OCI-LY7 (cell line): ENCODE data around the gene RNF220. TPM values are rescaled to one million over a fixed set of nuclear protein-coding genes. Genes with fewer than 3 reads are reported as not detected.
"Not testable (repeated sequence)": the region's sequence is repeated elsewhere in the genome, so short reads cannot be mapped to it uniquely, and the experiment has no call there.

Experiments
- BruUV-seq: library from RNA; stranded (reverse); fragments of 400-500 nt; replicated peaks from 2 replicates; lab custom pipeline; 2021; lab: Mats Ljungman, UMichigan
- CTCF ChIA-PET: fragments of 300-600 bp; sonication (Branson Sonifier 250); formaldehyde crosslinking; loops from one replicate; lab custom pipeline; 2022; ENCODE audit warnings: antibody characterized with exemption; ENCODE audit not compliant: unreplicated experiment; lab: Charles Lee
- POLR2A ChIA-PET: fragments of 300-600 bp; sonication (Branson Sonifier 250); formaldehyde crosslinking; loops from one replicate; lab custom pipeline; 2022; ENCODE audit warnings: antibody characterized with exemption; lab: Charles Lee
- DNase-seq: peaks from one replicate; pipeline ENCODE4 v3.0.0-alpha.2; 2015; ENCODE audit warnings: low spot score
- H2AFZ ChIP-seq: fragments of 200-600 bp; sonication (generic), shearing (Covaris generic); 2 replicates; pipeline ENCODE4 v1.6.1; 2014; ENCODE audit warnings: mild to moderate bottlenecking, antibody characterized with exemption, low read length, moderate library complexity
- H3K27ac ChIP-seq: fragments of 200-600 bp; sonication (generic); 2 replicates; pipeline ENCODE4 v1.5.1; 2014; ENCODE audit warnings: mixed run types, low read depth, mild to moderate bottlenecking, moderate library complexity, low read length, inconsistent platforms; ENCODE audit not compliant: poor library complexity, severe bottlenecking
- H3K36me3 ChIP-seq: fragments of 200-600 bp; sonication (generic); 2 replicates; pipeline ENCODE4 v1.6.1; 2014; ENCODE audit warnings: mild to moderate bottlenecking, antibody characterized with exemption, low read length, moderate library complexity, mixed read lengths; ENCODE audit not compliant: insufficient read depth
- H3K4me1 ChIP-seq: fragments of 200-600 bp; sonication (generic); 2 replicates; pipeline ENCODE4 v1.5.1; 2014; ENCODE audit warnings: mild to moderate bottlenecking, low read length; ENCODE audit not compliant: insufficient read depth, poor library complexity, severe bottlenecking
- H3K4me2 ChIP-seq: fragments of 200-600 bp; sonication (generic); 2 replicates; pipeline ENCODE4 v1.6.1; 2014; ENCODE audit warnings: mild to moderate bottlenecking, low read length
- H3K4me3 ChIP-seq: fragments of 200-600 bp; sonication (generic); 2 replicates; pipeline ENCODE4 v1.5.1; 2014; ENCODE audit warnings: mild to moderate bottlenecking, low read depth, low read length; ENCODE audit not compliant: poor library complexity, severe bottlenecking
- H3K79me2 ChIP-seq: fragments of 200-600 bp; sonication (generic); 2 replicates; pipeline ENCODE4 v1.6.1; 2016; ENCODE audit warnings: low read depth, mild to moderate bottlenecking, low read length, moderate library complexity, mixed read lengths; ENCODE audit not compliant: insufficient read depth
- H3K9me2 ChIP-seq: fragments of 200-600 bp; sonication (generic); 2 replicates; pipeline ENCODE4 v1.6.1; 2016; ENCODE audit warnings: mild to moderate bottlenecking, low read length, mixed read lengths; ENCODE audit not compliant: insufficient read depth
- H3K9me3 ChIP-seq: fragments of 200-600 bp; sonication (generic); 2 replicates; pipeline ENCODE4 v1.6.1; 2014; ENCODE audit warnings: mild to moderate bottlenecking, mixed run types, low read length, mixed read lengths
- H4K20me1 ChIP-seq: fragments of 200-600 bp; sonication (generic); 2 replicates; pipeline ENCODE4 v1.6.1; 2014; ENCODE audit warnings: mild to moderate bottlenecking, antibody characterized with exemption, low read length, moderate library complexity, mixed read lengths; ENCODE audit not compliant: insufficient read depth
- CTCF ChIP-seq: fragments of 200-600 bp; sonication (generic); conservative IDR thresholded peaks from 2 replicates; pipeline ENCODE4 v1.5.1; 2014; ENCODE audit warnings: mild to moderate bottlenecking, antibody characterized with exemption, low read length, moderate library complexity, mixed read lengths
- EZH2phosphoT487 ChIP-seq: fragments of 200-600 bp; sonication (generic); IDR thresholded peaks from 2 replicates; pipeline ENCODE4 v1.6.1; 2018; ENCODE audit warnings: low read depth, borderline replicate concordance, mild to moderate bottlenecking, mixed run types, antibody characterized with exemption, low read length, moderate library complexity, mixed read lengths
- intact Hi-C: fragments of 100-400 bp; cut with micrococcal nuclease; formaldehyde crosslinking; loops from one replicate; pipeline ENCODE4 v1.10.0; 2022; ENCODE audit not compliant: unreplicated experiment
- total RNA-seq, 2 experiments: library from RNA; depleted of rRNA in 1 of 2; stranded (reverse); fragments of >200 nt in 1 of 2; shearing (Covaris generic) in 1 of 2; gene quantifications; 2 replicates each; pipeline ENCODE4 v1.2.3, GENCODE V29; 2014 to 2022

Gene RNF220
- total RNA-seq, 2 experiments from 2014 or later: 82.3 to 85.5 TPM

- Histone ChIP-seq H2AFZ (no peak overlapping the region), H3K4me3 (no peak overlapping the region), H3K9me3 (no peaks in the 10 kb centered on the region), H4K20me1 (no peaks in the 10 kb centered on the region), H3K4me1 (no peaks in the 10 kb centered on the region), H3K36me3 (no peaks in the 10 kb centered on the region), H3K27ac (no peak overlapping the region), H3K79me2 (no peaks in the 10 kb centered on the region), H3K4me2 (no peak overlapping the region), H3K9me2 (no peaks in the 10 kb centered on the region)
- BruUV-seq: no TSS peak
- CTCF ChIA-PET: no interaction called here
- intact Hi-C loops: no loop called here
- TF ChIP-seq CTCF (no peak), EZH2phosphoT487 (no peak)
- POLR2A ChIA-PET: no interaction called here
- no peak for DNase-seq
Measured at GRCh38 chr1:44500181-44501046, 95.4 kb downstream of the RNF220 start.

- H3K79me2 ChIP-seq: no peaks in the 10 kb centered on the region
- CTCF ChIA-PET: no interaction called here
- intact Hi-C loops: no loop called here
- H3K27ac ChIP-seq: no peak overlapping the region
- no peak overlapping the region for H2AFZ ChIP-seq
- no peak overlapping the region for H3K4me2 ChIP-seq
- H3K4me1 ChIP-seq: no peaks in the 10 kb centered on the region
- H3K9me3 ChIP-seq: no peaks in the 10 kb centered on the region
- H4K20me1 ChIP-seq: no peaks in the 10 kb centered on the region
- no TSS peak for BruUV-seq
- POLR2A ChIA-PET: no interaction called here
- no peak overlapping the region for H3K4me3 ChIP-seq
- H3K9me2 ChIP-seq: no peaks in the 10 kb centered on the region
- H3K36me3 ChIP-seq: no peaks in the 10 kb centered on the region
- DNase-seq: no peak
- no peak for TF ChIP-seq CTCF
- TF ChIP-seq EZH2phosphoT487: no peak
Measured at GRCh38 chr1:44501047-44501890, 96.2 kb downstream of the RNF220 start.

GRCh38 chr1:44502823-44503222, 97.8 kb downstream of the RNF220 start:
- H3K9me2 ChIP-seq, POLR2A ChIA-PET, intact Hi-C loops, H3K4me1 ChIP-seq, H3K9me3 ChIP-seq, DNase-seq, BruUV-seq, H3K79me2 ChIP-seq, H3K4me3 ChIP-seq, H3K4me2 ChIP-seq, H3K27ac ChIP-seq, H2AFZ ChIP-seq, H4K20me1 ChIP-seq, H3K36me3 ChIP-seq, CTCF ChIA-PET: not testable (repeated sequence)
